ENCODE results near the gene RBM18. TPM values are rescaled to one million over a fixed set of nuclear protein-coding genes. Genes with fewer than 3 reads are reported as not detected.

RBM18 gene
- total and polyA plus RNA-seq, 12 donors: 3.4 to 39.1 (median 16.4) TPM

DNA sequence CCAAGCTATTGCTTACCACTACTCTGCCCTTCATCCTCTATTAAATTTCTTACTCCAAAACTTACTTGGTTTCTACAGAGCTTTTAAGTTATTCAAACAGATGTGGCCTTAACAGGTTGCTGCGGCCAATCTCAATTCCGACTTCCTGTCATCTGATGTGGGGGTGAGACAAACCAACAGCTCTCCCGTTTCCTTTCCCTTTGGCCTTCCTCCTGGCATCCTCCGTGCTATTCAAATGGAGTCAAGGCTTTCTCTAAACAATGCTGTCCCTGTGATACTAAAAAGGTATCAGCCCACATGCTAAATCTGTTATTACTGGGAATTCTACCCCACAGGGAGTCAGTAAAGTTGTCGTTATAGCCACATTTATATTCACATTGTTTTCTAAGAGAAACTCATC lies 11.8 kb downstream of the RBM18 start:
- Histone ChIP-seq H3K4me1 (replicated peaks in 1 of 2) (no peaks in the 10 kb centered on the region), H3K36me3 (replicated peaks in 1 of 2) (peaks cover 0 to 40% of the 10 kb centered on the region in 2 donors), H3K4me3 (no peak overlapping the region), H3K27me3 (no peaks in the 10 kb centered on the region), H3K27ac (peak overlapping the region in 1 of 5 donors; percentile 8), H3K9me3 (replicated peaks in 1 of 3) (no peaks in the 10 kb centered on the region)
- 76 to 78% (median 76%) methylated on average over 5 of the region's 5 CpGs for WGBS, 4 donors
- intact Hi-C loops (cut with DNase I): no loop called here
- TF ChIP-seq CTCF (IDR thresholded peaks at IDR 0.05): no peak
- TF ChIP-seq POLR2A (IDR thresholded peaks at IDR 0.05): no peak
- DNase-seq: no peak

GRCh38 chr9:122251351-122251750 lies 13.3 kb downstream of the RBM18 start:
- Histone ChIP-seq H3K4me1 (replicated peaks in 1 of 2) (no peaks in the 10 kb centered on the region), H3K27me3 (no peaks in the 10 kb centered on the region), H3K36me3 (replicated peaks in 1 of 2) (peaks cover 0 to 53% of the 10 kb centered on the region in 2 donors), H3K27ac (no peak overlapping the region), H3K9me3 (replicated peaks in 1 of 3) (no peaks in the 10 kb centered on the region), H3K4me3 (no peak overlapping the region)
- DNase-seq: no peak
- 87 to 99% (median 91%) methylated on average over 2 of the region's 2 CpGs for WGBS, 4 donors
- TF ChIP-seq CTCF (IDR thresholded peaks at IDR 0.05) (no peak), POLR2A (IDR thresholded peaks at IDR 0.05) (no peak)
- intact Hi-C loops (cut with DNase I): no loop called here

DNA sequence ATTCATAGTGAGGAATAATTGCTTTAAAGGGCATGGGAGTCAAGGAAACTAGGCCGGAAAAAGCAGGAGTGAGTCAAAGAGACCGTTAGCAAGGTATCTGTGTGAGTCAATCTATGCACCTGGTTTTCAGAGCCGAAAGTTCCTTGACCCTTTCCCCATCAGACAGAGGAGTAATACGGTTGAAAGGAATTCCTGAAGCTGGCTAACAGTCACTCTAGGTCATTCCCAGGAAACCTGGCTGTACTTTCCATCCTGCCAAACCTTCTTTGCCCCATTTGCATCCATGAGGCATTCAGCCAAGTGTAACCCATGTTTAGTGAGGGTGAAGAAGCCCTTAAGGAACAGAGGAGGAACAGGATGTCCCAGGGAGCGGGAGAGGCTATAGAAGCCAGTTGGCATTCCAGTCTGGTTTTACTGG lies 16.2 kb downstream of the RBM18 start:
- 84 to 90% (median 87%) methylated on average over 5 of the region's 5 CpGs for WGBS, 4 donors
- Histone ChIP-seq H3K4me3 (no peak overlapping the region), H3K9me3 (replicated peaks in 1 of 3) (no peaks in the 10 kb centered on the region), H3K4me1 (replicated peaks in 1 of 2) (no peaks in the 10 kb centered on the region), H3K27ac (no peak overlapping the region), H3K36me3 (replicated peaks in 1 of 2) (peaks cover 0 to 76% of the 10 kb centered on the region in 2 donors), H3K27me3 (no peaks in the 10 kb centered on the region)
- TF ChIP-seq CTCF (IDR thresholded peaks at IDR 0.05) (no peak), POLR2A (IDR thresholded peaks at IDR 0.05) (no peak)
- DNase-seq: no peak
- intact Hi-C loops (cut with DNase I): no loop called here

GRCh38 chr9:122246666-122247065 lies 18.0 kb downstream of the RBM18 start:
- 87 to 96% (median 91%) methylated on average over 3 of the region's 3 CpGs for WGBS, 4 donors
- Histone ChIP-seq H3K36me3 (replicated peaks in 1 of 2) (peaks cover 0 to 89% of the 10 kb centered on the region in 2 donors), H3K4me1 (replicated peaks in 1 of 2) (no peaks in the 10 kb centered on the region), H3K4me3 (no peak overlapping the region), H3K27me3 (no peaks in the 10 kb centered on the region), H3K27ac (no peak overlapping the region), H3K9me3 (replicated peaks in 1 of 3) (no peaks in the 10 kb centered on the region)
- TF ChIP-seq POLR2A (IDR thresholded peaks at IDR 0.05): no peak
- TF ChIP-seq CTCF (IDR thresholded peaks at IDR 0.05): no peak
- no peak for DNase-seq
- intact Hi-C loops (cut with DNase I): no loop called here
